Measurements from ENCODE around the gene CRTC3. TPM values are rescaled to one million over a fixed set of nuclear protein-coding genes. Genes with fewer than 3 reads are reported as not detected.

The CRTC3 gene
- total RNA-seq, 1 experiment from 2014 or later: 3.9 TPM

DNA sequence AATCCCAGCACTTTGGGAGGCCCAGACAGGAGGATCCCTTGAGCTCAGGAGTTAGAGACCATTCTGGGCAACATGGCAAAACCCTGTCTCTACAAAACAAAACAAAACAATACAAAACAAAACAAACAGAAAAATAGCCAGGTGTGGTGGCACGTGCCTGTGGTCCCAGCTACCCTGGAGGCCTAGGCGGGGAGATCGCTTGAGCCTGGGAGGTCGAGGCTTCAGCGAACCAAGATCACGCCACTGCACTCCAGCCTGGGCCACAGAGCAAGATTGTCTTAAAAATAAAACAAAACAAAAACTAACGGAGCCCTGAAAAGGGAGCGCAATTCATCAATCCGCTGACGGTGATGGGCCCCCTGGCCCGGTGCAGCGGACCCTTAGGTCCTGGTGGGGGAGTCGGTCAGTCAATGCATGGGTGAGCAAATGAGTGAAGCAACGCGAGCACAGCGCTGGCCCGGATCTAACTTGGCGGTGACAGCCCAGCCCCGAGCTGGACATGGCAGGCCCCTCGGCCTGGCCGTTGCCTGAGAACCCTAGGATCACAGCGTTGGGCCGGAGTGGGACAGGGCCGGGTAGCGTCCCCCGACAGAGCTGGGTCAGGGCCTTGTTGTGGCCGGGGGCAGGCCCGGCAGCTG, 135.0 kb downstream of the CRTC3 start:
- H4K20me1 ChIP-seq (ENCODE audit: control insufficient read depth, insufficient read depth, insufficient read length): no peaks in the 10 kb centered on the region
- H4K5ac ChIP-seq (ENCODE audit: insufficient read length, low read depth, low read length): no peak overlapping the region
- H2AK5ac ChIP-seq (ENCODE audit: insufficient read length, low read length): no peak overlapping the region
- H3K4me2 ChIP-seq (ENCODE audit: insufficient read depth, insufficient read length, low read length): no peak overlapping the region
- H3K23ac ChIP-seq (ENCODE audit: insufficient read length, low read depth, low read length): no peak overlapping the region
- H2BK15ac ChIP-seq (ENCODE audit: low read depth, low read length): no peak overlapping the region
- no peaks in the 10 kb centered on the region for H3K9me3 Mint-ChIP-seq
- no peaks in the 10 kb centered on the region for H3K4me1 ChIP-seq (ENCODE audit: insufficient read depth, low read length)
- H3K79me1 ChIP-seq (ENCODE audit: insufficient read depth, low read depth, low read length, poor library complexity, severe bottlenecking): no peaks in the 10 kb centered on the region
- no peak overlapping the region for H2AFZ ChIP-seq (ENCODE audit: low read length)
- no peaks in the 10 kb centered on the region for H3K27me3 ChIP-seq (ENCODE audit: insufficient read depth, low read length)
- no peak overlapping the region for H3K27ac Mint-ChIP-seq
- H2BK5ac ChIP-seq (ENCODE audit: insufficient read length, low read length): no peak overlapping the region
- no peaks in the 10 kb centered on the region for H3K9me3 ChIP-seq (ENCODE audit: control insufficient read depth, low read depth, low read length)
- no peak overlapping the region for H3K4me3 Mint-ChIP-seq
- H3K79me2 ChIP-seq (ENCODE audit: insufficient read depth, low read length): no peaks in the 10 kb centered on the region
- no peak overlapping the region for H2BK120ac ChIP-seq (ENCODE audit: low read depth, low read length, poor library complexity, severe bottlenecking)
- no peak overlapping the region for H3T11ph ChIP-seq (ENCODE audit: low read length)
- no peak overlapping the region for H4K91ac ChIP-seq (ENCODE audit: insufficient read length, low read depth, low read length)
- H3K9ac ChIP-seq (ENCODE audit: extremely low read depth, insufficient read length, low read length): no peak overlapping the region
- no peaks in the 10 kb centered on the region for H3K36me3 Mint-ChIP-seq (ENCODE audit: insufficient read depth in 1 of 3, low read depth in 3 of 3)
- no peaks in the 10 kb centered on the region for H3K27me3 Mint-ChIP-seq (ENCODE audit: low read depth)
- H4K8ac ChIP-seq (replicated peaks; ENCODE audit: insufficient read length, low read depth, low read length): no peak overlapping the region
- H3K23me2 ChIP-seq (ENCODE audit: insufficient read length, low read depth, low read length, poor library complexity, severe bottlenecking): no peaks in the 10 kb centered on the region
- TF ChIP-seq, protein P1, sequence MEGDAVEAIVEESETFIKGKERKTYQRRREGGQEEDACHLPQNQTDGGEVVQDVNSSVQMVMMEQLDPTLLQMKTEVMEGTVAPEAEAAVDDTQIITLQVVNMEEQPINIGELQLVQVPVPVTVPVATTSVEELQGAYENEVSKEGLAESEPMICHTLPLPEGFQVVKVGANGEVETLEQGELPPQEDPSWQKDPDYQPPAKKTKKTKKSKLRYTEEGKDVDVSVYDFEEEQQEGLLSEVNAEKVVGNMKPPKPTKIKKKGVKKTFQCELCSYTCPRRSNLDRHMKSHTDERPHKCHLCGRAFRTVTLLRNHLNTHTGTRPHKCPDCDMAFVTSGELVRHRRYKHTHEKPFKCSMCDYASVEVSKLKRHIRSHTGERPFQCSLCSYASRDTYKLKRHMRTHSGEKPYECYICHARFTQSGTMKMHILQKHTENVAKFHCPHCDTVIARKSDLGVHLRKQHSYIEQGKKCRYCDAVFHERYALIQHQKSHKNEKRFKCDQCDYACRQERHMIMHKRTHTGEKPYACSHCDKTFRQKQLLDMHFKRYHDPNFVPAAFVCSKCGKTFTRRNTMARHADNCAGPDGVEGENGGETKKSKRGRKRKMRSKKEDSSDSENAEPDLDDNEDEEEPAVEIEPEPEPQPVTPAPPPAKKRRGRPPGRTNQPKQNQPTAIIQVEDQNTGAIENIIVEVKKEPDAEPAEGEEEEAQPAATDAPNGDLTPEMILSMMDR (conservative IDR thresholded peaks at IDR 0.05): no peak
- peaks cover 10 to 11% of the 10 kb centered on the region in 2 experiments for H3K4me1 Mint-ChIP-seq
- DNase-seq: no peak
- no peak overlapping the region for H3K4ac ChIP-seq (ENCODE audit: low read depth, low read length)
- no peak overlapping the region for H3K18ac ChIP-seq (ENCODE audit: insufficient read length, low read depth, low read length)
- WGBS (ENCODE audit: extremely low coverage, insufficient read length, low lambda C conversion rate): no CpG with 5 or more reads among the region's 28 CpGs
- H3K27ac ChIP-seq (ENCODE audit: insufficient read length, low read depth, low read length): no peak overlapping the region
- no peak overlapping the region for H2BK12ac ChIP-seq (ENCODE audit: insufficient read length, low read depth, low read length)
- H3K56ac ChIP-seq (ENCODE audit: insufficient read length, low read depth, low read length): no peak overlapping the region
- no peak overlapping the region for H3K14ac ChIP-seq (ENCODE audit: insufficient read depth, low read length)
- no peak overlapping the region for H2BK20ac ChIP-seq (ENCODE audit: low read depth, low read length, poor library complexity, severe bottlenecking)
